ENCODE data around the gene MEN1.
A peak's percentile ranks its signal among the peaks of the same experiment; 100 is the strongest.

MEN1 gene

DNA sequence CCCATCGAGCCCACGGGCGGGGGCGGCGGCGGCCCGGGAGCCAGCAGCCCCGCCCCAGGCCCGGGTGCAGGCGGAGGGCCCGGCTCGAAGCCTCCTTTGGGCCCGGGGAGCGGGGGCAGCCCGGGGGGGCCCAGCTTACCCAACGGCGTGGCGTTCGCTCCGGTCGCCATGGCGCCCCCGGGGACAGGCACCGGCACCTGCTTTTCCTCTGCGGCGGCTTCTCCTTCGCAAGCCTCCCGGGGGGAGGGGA is 32.2 kb downstream of the MEN1 start:
- DNase-seq = no peak

DNA sequence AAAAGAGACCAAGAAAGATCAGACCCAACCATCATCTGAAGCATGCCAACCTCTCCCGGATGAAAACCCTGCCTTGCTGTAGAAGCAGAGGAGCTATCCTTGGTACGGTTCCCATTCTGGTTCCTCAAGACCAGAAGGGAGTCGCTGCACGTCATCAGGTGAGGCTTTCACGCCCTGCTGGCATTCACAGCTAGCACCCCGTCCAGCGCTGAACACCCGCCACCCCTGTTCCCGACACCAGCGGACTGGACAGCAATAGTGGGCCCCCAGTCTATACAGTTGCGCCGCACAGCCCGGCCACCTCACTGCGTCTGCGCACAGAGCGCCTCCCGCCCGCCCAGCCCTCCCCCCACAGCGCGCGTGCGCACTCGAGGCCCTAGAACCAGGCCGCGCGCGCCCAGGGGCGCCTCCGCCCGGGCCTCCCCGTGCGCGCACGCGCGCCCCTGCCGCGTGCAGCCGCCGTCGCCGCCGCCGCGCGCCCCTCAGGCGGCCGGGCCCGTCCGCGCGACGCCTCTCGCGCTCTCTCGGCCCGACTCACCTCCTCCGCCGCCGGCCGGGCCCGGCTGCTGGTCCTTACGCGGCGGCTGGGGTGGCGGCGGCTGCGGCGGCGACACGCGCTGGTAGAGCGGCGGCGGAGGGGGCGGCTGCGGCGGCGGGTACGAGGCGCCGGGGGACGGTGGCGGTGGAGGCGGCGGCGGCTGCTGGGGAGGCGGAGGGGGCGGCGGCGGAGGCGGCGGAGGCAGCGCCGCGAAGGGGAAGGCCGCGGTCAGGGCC is 32.7 kb downstream of the MEN1 start:
- DNase-seq = peak; percentile 83

DNA sequence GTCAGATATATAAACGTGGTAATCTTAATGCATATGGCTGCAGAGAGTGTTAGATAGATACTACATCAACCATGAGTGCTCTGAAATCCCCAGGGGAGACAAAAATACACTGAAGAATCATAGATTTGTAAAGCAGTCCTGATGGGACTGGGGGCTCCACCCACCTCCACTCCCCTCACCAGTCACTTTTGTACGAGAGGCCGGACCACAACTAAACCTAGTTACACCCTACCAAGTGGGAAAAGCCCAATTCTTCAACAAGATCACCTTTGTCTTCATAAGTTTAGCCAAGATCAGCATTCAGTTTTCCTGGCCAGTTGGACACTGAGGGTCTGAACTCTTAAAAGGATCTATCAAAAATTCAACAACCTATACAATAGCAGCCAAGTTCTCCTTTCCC is 33.5 kb downstream of the MEN1 start:
- no peak for DNase-seq

DNA sequence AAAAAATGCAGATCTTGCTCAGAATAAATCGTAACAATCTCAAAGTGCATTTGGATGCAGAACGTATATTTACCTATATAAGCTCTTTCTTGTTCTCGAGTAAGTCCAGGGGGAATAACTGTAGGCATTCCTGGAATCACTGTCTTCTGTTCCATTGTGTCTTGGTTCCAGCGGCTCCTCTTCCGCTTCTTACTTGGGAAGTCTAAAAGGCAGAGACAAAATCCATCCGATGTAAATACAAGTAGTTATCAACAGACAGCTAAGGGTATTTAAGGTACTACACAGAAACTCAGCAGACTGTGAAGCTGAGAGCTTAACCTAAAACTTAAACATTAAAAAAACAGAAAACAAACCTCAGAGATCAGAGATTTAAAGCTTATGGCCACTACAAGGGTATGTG is 33.9 kb downstream of the MEN1 start:
- no peak for DNase-seq

DNA sequence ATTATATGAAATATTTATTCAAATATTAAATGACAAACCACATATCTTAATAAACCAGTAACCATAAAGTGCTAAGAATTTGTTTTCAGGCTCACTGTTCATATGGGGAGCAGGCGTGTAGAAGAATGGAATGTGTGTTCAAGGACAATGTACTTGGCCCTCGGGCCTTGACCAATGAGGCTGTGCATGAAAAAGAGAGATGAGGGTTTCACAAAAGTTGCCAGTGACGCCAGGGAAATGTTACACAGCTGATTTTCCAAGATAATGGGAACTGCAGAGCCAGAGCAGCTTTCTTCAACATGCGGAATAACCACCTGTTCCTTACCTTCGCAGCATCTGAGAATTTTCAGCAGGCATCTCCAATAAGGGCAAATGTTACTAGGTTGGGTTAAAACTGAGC is 36.2 kb downstream of the MEN1 start:
- DNase-seq = no peak

DNA sequence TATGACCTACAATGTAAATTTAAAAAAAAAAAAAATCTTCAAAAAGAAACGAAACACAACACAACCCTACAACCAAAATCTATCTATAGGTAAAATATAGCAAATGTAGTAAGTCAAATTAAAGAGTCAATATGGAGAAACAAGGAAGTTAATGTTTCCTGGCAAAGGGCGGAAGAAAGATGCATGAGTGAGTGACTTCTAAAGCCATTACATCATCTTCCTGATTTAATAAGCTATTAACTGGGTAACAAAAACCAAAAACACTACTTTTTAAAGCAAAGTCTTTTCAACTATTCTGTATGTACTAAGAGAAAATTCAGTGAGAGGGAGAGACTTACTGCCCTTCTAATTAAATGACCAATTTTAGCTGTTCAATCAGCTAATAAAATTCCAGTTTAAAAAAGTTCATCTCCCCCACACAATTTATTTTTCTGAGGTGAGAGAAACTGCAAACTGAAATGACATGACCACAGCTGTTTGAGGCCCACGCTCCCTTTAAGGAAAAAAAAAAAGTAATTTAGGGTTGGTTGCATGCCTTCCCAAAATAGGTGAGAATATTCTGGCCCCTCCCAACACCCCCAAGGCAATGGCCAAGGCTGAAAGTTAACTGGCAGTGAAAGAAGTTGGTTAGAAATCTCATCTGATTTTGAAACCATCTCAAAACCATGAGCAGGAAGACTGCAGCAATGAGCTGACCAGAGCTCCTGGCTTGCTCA is 37.9 kb downstream of the MEN1 start:
- DNase-seq = no peak

DNA sequence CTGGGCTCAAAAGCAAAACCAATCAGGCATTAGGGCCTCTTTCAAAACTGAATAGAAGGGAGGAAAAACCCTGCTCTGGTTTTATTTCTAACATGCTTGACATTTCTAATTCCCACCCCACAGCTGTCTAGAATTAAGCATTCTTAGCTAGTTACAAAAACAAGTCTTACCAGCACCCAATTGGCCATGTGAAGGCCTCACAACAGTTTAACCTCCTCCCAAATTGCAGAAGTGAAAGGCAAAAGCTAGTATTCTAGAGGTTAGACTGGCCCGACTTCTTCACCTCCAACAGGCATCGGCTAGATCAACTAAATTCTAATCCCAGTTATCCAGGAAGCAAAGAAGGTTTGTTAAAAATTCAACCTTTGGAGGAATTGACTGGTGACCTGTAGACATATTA is 38.5 kb downstream of the MEN1 start:
- no peak for DNase-seq

DNA sequence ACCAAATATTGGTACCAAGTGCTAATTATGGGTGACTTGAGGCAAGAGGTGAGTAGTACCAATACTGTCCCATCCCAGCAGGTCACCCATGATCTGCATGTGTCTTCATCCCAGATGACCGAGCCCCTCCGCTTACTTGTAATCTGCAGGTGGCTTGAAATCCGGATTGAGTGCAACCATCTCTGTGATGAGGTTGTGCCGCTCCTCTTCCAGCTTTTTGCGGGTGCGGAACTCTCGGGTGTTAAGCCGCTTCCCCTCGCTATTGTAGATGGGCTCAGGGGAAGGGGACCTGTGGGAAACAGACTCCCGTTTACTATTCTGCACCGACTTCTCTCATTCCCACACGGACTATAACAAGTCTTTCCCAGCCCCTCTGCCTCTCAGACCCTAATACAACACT is 40.2 kb downstream of the MEN1 start:
- DNase-seq = no peak

DNA sequence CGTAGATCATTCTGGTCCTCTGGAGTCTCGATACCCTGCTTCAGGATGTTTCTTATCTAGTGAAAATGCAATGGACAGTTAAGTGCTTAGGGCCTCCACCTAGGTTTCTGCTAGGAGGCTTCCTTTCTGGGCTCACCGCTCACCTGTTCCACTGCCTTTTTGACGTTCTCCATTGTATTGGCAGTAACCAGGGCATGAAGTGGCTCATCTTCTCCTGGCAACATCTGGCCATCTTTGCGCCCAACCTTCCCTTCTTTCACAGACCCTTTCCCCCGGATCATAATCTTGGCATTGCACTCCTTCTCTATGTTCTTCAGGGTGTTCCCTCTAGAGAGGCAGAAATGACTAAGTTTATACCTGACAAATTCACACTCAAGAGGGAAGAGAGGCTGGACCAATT is 41.1 kb downstream of the MEN1 start:
- DNase-seq = no peak

DNA sequence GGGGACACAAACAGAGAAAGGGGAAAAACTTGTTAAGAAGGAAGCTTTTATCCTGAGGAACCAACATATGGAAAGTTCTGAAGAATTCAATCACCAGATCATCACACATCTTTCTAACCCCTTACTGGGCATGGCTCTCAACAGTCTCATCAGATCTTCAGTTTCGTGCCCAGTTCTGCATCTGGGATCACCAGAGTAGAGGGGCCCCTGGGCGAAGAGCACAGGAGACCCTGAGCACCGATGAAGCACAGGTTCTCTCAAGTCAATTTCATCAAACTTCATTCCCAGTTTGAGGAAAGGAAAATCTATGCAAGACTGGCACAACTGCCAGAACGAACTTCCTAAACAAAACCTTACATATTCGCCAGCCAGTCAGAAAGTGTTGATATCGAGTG is 42.1 kb downstream of the MEN1 start:
- DNase-seq = no peak

DNA sequence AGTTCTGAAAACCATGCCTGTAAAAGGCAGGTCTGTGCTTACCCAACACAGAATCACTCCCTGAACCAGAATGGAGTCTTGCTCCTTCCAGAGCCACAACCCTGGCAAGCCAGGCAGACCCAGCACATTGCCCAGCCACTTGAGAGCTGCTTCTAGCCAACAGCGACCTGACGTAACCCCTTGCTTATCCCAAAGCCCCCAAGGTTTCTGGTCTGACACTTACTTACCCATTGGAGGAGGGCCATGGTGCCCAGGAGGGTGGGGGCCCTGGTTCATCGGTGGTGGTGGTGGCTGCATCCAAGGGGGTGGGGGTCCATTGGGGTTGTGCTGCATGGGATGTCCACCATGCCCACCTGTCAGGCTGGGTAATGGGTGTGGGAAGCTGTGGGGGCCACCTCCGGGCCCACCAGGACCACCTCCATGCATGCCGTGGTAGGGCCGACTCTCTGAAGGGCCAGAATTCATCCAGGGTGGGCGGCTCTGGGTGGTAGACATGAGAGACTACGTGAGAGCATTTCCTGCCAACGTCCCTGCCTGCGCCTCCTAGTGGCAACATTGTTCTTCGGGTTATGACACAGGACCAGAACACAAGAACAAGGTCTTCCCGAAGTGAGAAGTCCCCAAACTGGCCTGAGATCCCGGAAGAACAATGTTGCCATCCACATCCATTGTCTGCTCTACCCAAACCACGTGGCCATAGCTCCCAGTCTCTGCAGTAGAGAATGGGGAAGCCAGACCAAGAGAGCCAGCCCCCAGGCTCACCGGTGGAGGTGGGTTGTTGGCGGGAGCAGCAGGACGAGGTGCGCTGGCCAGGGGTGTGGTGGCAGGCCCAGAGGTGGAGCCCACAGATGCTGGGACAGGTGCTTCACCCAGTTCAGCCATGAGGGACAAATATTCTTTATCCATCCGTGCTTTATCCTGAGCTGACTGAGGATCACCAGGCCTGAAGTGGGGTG is 42.7 kb downstream of the MEN1 start:
- peak; percentile 71 for DNase-seq

DNA sequence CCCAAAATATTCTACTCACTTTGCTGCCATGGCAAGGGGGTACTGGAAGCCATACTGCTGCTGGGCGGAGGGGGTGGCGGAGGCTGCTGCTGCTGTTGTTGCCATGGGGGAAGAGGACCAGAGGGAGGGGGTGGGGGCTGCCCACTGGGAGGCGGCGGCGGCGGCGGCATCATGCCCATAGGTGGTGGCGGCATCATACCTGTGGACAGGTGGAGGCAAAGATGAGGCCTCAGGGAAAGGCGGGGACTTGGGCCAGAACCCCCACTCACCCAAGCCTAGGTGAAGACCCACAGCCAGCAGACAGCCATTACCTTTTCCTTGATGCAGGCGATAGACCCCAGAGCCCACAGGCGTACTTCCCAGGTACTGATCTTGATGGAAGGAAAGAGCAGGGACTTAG is 43.5 kb downstream of the MEN1 start:
- DNase-seq = no peak

DNA sequence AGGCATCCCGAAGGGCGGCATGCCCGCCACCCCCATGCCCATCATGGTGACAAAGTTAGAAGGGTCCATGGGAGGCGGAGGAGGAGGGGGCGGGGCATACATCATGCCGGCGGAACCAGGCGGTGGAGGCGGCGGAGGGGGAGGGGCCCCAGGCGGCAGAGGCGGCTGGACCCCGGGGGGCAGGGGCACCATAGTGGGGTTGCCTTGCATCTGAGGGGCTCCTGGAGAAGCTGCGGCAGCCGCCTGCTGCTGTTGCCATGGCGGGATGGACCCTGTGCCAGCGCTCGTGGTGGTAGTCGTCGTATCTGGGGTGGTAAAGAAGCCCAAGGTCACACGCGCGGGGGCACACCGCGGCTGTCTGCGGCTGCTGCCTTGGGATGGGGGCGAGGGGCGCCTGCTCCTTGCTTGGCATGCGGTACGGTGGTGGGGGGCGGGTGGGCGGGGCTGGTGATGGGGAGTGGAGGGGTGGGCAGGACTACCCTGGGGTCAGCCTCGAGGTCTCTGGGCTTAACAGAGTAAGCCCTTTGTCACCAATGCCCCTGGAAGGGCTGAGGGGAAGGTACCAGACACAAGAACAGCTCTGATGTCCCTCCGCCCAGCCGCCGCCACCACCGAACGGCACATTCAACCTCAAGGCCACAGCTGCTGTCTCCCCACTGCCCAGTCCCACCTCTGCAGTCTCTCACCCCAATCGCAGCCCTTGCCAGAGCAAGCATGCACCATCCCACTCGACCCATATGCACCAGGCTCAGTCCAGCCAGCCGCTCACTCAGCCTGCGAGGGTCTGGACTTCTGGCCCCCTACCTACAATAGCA is 44.3 kb downstream of the MEN1 start:
- no peak for DNase-seq

DNA sequence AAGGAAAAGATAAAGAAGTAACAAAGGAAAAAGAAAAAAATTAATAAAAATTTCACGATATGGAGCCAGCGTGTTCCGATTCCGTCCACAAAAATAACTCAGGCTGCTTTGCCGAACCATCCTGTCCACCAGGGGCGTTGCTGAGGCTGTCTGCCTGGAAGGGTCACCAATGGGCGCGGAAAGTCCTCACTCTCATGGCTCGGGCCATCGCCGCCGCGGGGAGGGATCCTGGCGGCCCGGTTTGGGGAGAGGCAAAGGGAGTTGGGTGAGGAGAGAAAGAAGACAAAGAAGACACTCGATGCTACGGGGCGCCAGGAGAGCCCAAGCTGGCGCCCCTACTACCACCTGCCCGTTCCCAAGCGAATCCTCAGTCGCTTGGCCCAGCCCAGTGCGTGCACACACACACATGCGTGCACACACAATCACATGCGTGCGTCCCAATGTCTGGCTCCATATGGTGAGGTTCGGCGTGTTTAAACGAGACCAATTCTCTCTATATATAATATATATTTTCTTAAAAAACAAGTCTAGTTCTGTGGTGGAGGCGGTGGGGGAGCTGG is 45.0 kb downstream of the MEN1 start:
- DNase-seq = no peak

DNA sequence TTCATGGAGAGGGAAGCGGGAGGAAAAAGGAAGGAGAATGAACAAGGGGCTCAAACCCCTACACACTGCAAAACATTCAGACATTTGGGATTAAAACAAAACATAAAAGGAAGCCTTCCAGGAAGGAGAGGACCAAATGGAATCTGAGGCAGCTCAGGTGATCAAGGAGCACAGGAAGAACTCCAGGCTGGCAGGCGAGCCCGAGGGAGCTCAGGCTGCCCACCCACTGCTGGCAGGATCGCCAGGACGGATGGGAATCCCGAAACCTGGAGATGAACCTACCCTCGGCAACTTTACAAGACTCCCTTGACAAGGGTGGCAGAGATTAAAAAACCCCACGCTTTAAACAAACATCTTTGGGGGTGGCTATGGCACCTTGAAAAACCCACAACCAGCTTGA is 45.6 kb downstream of the MEN1 start:
- no peak for DNase-seq

DNA sequence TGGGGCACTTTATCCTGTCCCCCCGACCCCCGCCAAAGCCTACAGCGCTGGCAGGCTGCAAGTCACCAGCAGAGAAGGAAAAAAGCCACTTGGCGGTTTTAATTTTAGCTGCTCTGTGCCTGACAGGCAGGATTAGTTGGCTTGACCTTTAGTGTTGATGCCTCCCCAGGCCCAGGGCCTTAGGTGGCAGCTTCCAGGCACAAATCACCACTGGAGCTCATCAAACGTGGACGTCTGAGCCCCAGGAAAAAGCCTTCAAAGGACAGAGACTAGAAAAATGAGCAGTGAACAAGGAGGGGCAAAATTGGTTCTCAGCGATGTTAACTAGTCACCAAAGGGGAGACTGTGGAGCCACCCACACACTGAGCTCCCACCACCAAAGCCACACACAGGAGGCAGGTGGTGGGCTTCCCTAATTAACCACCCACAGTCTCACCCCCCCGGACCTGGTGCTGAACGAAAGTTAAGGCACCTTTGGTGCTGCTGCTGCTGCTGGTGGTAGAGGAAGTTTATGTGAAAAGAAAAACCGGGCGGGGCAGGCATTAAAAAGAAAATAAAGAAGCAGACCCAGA is 46.2 kb downstream of the MEN1 start:
- peak; percentile 75 for DNase-seq

DNA sequence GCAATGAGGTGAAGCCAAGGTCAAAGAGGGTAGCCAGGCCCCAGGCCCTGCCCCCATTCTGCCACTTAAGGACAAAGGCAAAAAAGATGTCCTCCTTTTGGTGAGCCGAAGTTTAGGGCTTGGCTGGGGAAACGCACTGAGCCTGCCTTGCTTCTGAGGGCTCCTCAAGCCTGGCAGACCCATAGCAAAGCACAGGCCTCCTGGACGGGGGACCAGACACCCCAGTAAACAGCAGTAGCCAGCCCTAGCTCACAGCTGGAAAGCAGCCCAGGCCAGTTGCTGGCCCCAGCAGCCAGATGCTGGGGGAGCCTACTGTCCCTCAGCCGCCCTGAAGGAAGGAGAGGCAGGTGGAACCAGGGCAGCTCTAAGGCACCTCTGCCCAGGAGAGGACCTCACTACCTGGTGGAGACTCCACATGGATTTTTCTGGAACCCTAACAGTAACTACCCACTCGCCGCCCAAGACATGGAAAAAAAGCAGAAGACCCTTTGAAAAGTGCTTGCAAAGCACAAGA is 46.8 kb downstream of the MEN1 start:
- no peak for DNase-seq

DNA sequence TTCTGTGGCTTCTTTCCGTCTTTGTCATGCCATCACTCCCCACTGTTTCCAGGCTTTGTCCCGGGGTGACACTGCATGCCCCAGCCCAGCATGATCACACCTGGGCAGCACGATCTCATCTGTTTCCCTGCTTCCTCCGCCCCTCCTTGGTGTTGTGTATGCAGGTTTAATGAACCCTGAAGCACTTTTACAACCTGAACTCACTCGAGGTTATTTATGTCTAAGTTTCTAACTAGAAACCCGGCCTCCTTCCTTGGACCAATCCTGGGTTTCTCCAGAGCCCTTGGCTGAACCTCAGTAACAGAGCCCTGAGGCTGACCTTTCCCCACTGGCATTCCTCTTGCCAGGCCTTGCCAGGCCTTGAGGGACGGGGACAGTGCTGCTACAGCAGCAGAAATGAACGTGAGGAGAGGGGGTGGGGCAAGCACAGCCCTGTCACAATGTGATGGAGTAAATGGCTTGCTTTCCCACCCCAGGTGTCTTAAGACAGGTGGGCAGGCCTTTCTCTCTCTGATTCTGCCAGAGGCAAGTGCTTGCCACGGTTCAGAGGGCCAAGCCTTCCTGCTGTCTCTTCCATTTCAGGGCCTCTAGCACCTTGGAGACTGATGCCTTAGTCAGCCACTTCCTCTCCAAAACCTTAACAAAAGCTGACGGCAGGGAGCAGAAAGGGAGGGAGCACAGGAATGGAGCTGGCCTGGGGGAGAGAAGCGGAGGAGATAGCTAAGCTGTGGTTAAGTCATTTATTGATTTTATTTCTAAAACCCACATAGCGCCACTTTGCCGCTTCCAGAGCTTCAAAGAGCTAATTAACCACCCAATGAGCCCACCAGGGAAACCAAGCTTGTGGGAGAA is 47.5 kb downstream of the MEN1 start:
- peak; percentile 39 for DNase-seq

DNA sequence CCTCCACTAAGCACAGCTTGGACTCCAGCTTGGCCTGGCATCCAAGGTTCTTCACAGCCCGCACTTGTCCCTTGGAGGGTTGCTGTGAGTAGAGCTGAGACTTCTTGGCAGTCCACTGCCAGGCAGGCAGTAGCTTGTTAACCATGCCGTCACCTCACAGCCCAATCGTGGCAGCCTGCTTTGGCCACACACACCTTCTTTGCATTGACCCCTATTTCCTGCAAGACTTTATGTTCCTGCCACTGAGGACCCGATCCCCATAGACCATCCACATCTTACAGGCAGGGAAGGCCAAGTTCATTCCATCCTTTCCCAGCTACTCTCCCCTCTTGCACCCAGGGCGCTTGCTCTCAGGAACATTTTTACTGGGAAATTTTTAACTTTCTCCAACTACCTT is 48.1 kb downstream of the MEN1 start:
- no peak for DNase-seq

DNA sequence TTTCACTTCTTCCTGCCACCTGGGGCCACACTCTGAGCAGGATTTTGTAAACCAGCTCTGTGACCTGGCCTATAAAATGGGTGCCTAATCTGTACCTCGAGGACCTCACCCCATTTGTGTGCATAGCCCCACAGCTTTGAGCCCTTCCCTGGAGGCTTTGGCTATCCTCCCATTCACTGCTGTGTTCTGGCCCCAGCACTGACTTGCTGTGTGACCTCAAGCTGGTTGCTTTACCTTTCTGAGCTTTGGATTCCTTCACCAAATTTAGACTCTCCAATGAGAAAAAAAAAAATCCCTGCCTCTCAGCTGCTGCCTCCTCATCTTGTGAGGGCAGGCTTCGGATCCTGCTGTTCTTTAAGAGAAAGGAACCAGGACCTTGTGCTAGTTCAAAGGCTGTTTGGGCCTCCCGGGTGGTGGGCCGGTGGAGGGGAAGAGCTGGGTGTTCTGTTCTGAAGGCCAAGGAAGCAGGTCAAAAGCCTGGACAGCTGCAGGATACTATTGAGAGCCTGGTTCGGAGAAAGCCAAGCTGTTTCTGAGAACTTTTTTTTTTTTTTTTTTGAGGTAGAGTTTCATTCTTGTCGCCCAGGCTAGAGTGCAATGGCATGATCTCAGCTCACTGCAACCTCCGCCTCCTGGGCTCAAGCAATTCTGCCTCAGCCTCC is 49.5 kb downstream of the MEN1 start:
- DNase-seq = no peak

Data from CD4-positive, alpha-beta T cell treated with Interleukin-15 for 1 hour (primary cell).